ENCODE measurements around the gene FSIP1.

Gene FSIP1

DNA sequence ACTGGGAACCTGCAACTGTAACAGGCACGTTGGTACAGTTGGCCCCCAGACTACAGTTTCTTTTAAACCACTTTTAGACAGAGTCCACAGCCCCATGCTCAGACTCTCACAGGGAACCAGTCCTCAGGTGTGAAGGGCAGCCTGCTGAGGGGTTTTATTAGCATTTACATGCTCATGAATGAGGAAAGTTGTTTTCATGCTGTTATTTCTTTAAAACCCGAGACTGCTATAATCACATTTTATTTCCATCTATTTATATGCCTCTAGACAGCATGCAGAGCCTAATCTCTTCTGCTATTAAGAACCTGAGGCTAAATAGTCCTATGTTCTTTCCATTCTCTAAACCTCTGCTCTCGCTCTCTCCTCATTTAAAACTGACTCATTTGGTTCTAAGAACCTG, 26.3 kb upstream of the FSIP1 start:
- Histone ChIP-seq H3K79me2 (ENCODE audit: insufficient read depth, low read length) (no peaks in the 10 kb centered on the region), H3K4me2 (ENCODE audit: low read length) (no peak overlapping the region), H3F3A (ENCODE audit: insufficient read depth, low read length) (no peaks in the 10 kb centered on the region)

DNA sequence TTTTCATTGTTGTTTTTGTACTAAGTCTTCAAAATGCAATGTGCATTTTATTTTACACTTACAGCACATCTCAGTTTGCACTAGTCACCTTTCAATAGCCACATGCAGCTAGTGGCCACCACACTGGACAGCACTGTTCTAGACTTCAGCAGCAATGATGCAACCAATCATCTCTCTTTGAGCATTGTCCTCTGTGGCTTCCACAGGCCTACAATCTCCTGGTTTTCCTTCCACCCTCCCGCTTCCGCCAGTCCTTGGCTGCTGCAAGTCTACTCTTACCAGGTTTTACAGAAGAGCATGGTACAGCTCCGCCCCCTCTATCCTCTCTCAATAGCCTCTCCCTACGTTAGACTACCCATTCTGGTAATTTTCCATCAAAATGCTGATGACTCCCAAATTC, 25.1 kb upstream of the FSIP1 start:
- no peak overlapping the region for H3K27ac ChIP-seq (ENCODE audit: low read depth, low read length, poor library complexity, severe bottlenecking)
- no peaks in the 10 kb centered on the region for H4K20me1 ChIP-seq (ENCODE audit: insufficient read depth, low read length)
- H3K9me3 ChIP-seq (ENCODE audit: low read length): no peaks in the 10 kb centered on the region
- no peaks in the 10 kb centered on the region for H3K4me1 ChIP-seq (ENCODE audit: insufficient read depth, low read length, severe bottlenecking)
- no peak overlapping the region for H3K9ac ChIP-seq (ENCODE audit: low read length)
- no peaks in the 10 kb centered on the region for H3K79me2 ChIP-seq (ENCODE audit: insufficient read depth, low read length)
- TF ChIP-seq, protein P1, sequence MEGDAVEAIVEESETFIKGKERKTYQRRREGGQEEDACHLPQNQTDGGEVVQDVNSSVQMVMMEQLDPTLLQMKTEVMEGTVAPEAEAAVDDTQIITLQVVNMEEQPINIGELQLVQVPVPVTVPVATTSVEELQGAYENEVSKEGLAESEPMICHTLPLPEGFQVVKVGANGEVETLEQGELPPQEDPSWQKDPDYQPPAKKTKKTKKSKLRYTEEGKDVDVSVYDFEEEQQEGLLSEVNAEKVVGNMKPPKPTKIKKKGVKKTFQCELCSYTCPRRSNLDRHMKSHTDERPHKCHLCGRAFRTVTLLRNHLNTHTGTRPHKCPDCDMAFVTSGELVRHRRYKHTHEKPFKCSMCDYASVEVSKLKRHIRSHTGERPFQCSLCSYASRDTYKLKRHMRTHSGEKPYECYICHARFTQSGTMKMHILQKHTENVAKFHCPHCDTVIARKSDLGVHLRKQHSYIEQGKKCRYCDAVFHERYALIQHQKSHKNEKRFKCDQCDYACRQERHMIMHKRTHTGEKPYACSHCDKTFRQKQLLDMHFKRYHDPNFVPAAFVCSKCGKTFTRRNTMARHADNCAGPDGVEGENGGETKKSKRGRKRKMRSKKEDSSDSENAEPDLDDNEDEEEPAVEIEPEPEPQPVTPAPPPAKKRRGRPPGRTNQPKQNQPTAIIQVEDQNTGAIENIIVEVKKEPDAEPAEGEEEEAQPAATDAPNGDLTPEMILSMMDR (IDR thresholded peaks at IDR 0.05; ENCODE audit: low read length): no peak
- no peak for TF ChIP-seq EZH2 (IDR thresholded peaks at IDR 0.05; ENCODE audit: borderline replicate concordance, low read length)
- H3K36me3 ChIP-seq (ENCODE audit: insufficient read depth, low read length): no peaks in the 10 kb centered on the region
- no peaks in the 10 kb centered on the region for H3F3A ChIP-seq (ENCODE audit: insufficient read depth, low read length)
- H3K27me3 ChIP-seq (ENCODE audit: insufficient read depth, low read length): no peaks in the 10 kb centered on the region
- H3K4me3 ChIP-seq (ENCODE audit: low read depth, low read length, poor library complexity, severe bottlenecking): no peak overlapping the region
- no peak overlapping the region for H3K4me2 ChIP-seq (ENCODE audit: low read length)
- H3K9me2 ChIP-seq (ENCODE audit: low read depth, low read length): no peaks in the 10 kb centered on the region
- H2AFZ ChIP-seq (ENCODE audit: low read length): no peak overlapping the region

More for the DNA sequence above, 26.3 kb upstream of the FSIP1 start:
- Histone ChIP-seq H3K27ac (ENCODE audit: low read depth, low read length, poor library complexity, severe bottlenecking) (no peak overlapping the region), H3K9ac (ENCODE audit: low read length) (no peak overlapping the region), H2AFZ (ENCODE audit: low read length) (no peak overlapping the region), H4K20me1 (ENCODE audit: insufficient read depth, low read length) (no peaks in the 10 kb centered on the region), H3K27me3 (ENCODE audit: insufficient read depth, low read length) (no peaks in the 10 kb centered on the region), H3K9me3 (ENCODE audit: low read length) (no peaks in the 10 kb centered on the region), H3K36me3 (ENCODE audit: insufficient read depth, low read length) (no peaks in the 10 kb centered on the region), H3K9me2 (ENCODE audit: low read depth, low read length) (no peaks in the 10 kb centered on the region), H3K4me1 (ENCODE audit: insufficient read depth, low read length, severe bottlenecking) (no peaks in the 10 kb centered on the region), H3K4me3 (ENCODE audit: low read depth, low read length, poor library complexity, severe bottlenecking) (no peak overlapping the region)
- TF ChIP-seq, protein P1 (IDR thresholded peaks at IDR 0.05; ENCODE audit: low read length): no peak
- TF ChIP-seq EZH2 (IDR thresholded peaks at IDR 0.05; ENCODE audit: borderline replicate concordance, low read length): no peak

DNA sequence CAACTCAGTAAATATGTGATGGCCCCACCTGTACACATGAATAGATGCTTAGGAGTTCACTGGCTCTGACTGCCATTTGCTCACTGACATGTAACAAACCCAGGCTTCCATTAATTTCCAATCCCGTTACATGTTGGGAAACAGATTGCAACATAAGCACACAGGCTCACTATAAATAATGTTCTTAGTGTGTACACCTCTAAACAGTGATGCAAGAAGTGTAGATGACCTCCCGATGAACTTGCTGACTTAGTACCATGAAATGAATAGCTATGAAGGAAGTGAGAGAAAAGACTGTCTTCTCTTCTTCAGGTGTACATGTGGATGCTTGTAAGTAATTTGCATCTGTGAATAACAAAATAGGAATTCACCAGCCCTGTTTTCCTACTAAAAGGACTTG, 21.4 kb upstream of the FSIP1 start:
- Histone ChIP-seq H3K27ac (ENCODE audit: low read depth, low read length, poor library complexity, severe bottlenecking) (no peak overlapping the region), H4K20me1 (ENCODE audit: insufficient read depth, low read length) (no peaks in the 10 kb centered on the region), H3K27me3 (ENCODE audit: insufficient read depth, low read length) (no peaks in the 10 kb centered on the region), H3K4me2 (ENCODE audit: low read length) (no peak overlapping the region), H3K4me3 (ENCODE audit: low read depth, low read length, poor library complexity, severe bottlenecking) (no peak overlapping the region), H3K9me2 (ENCODE audit: low read depth, low read length) (no peaks in the 10 kb centered on the region), H2AFZ (ENCODE audit: low read length) (no peak overlapping the region), H3K9me3 (ENCODE audit: low read length) (no peaks in the 10 kb centered on the region), H3K9ac (ENCODE audit: low read length) (no peak overlapping the region), H3F3A (ENCODE audit: insufficient read depth, low read length) (no peaks in the 10 kb centered on the region), H3K4me1 (ENCODE audit: insufficient read depth, low read length, severe bottlenecking) (no peaks in the 10 kb centered on the region), H3K36me3 (ENCODE audit: insufficient read depth, low read length) (no peaks in the 10 kb centered on the region), H3K79me2 (ENCODE audit: insufficient read depth, low read length) (no peaks in the 10 kb centered on the region)
- TF ChIP-seq, protein P1 (IDR thresholded peaks at IDR 0.05; ENCODE audit: low read length): no peak
- TF ChIP-seq EZH2 (IDR thresholded peaks at IDR 0.05; ENCODE audit: borderline replicate concordance, low read length): no peak
